GM21423 (cell line): ENCODE results near the gene RTL10.

Experiments used
- ATAC-seq: cut with Tn5 transposase; IDR thresholded peaks from one replicate; pipeline ENCODE4 v1.9.1; 2021; ENCODE audit warnings: mild to moderate bottlenecking, moderate library complexity; ENCODE audit not compliant: unreplicated experiment

Gene RTL10

GRCh38 chr22:19877626-19878339 lies 23.1 kb upstream of the RTL10 start:
- ATAC-seq = no peak

GRCh38 chr22:19876941-19877625 lies 22.4 kb upstream of the RTL10 start:
- ATAC-seq = no peak

GRCh38 chr22:19876314-19876940 lies 21.8 kb upstream of the RTL10 start:
- ATAC-seq = no peak

GRCh38 chr22:19875531-19876313 lies 21.0 kb upstream of the RTL10 start:
- ATAC-seq = no peak

- no peak for ATAC-seq
These were observed 20.4 kb upstream of the RTL10 start for GRCh38 chr22:19875061-19875530.

GRCh38 chr22:19874307-19875060 lies 19.8 kb upstream of the RTL10 start:
- no peak for ATAC-seq

GRCh38 chr22:19873960-19874306 lies 19.3 kb upstream of the RTL10 start:
- ATAC-seq = no peak

- ATAC-seq = no peak
These were observed 18.7 kb upstream of the RTL10 start for GRCh38 chr22:19873138-19873959.

- ATAC-seq = no peak
These were observed 18.1 kb upstream of the RTL10 start for GRCh38 chr22:19872779-19873137.

GRCh38 chr22:19871845-19872778 lies 17.4 kb upstream of the RTL10 start:
- ATAC-seq = no peak

- ATAC-seq = no peak
These were observed 16.6 kb upstream of the RTL10 start for GRCh38 chr22:19871023-19871844.

GRCh38 chr22:19870153-19871022 lies 15.7 kb upstream of the RTL10 start:
- no peak for ATAC-seq

- no peak for ATAC-seq
These were observed 15.0 kb upstream of the RTL10 start for GRCh38 chr22:19869497-19870152.

- ATAC-seq = no peak
These were observed 14.2 kb upstream of the RTL10 start for GRCh38 chr22:19868773-19869471.

- ATAC-seq = no peak
These were observed 13.7 kb upstream of the RTL10 start for GRCh38 chr22:19868333-19868732.

GRCh38 chr22:19867617-19868016 lies 12.9 kb upstream of the RTL10 start:
- ATAC-seq = no peak
